Activated CD4-positive, alpha-beta T cell treated with anti-CD3 and anti-CD28 coated beads for 1 hour (primary cell): ENCODE measurements around the gene CELF1.

ENCODE experiments used
- DNase-seq: peaks from one replicate; pipeline ENCODE4 v3.0.0-alpha.2; 2020

The CELF1 gene

DNA sequence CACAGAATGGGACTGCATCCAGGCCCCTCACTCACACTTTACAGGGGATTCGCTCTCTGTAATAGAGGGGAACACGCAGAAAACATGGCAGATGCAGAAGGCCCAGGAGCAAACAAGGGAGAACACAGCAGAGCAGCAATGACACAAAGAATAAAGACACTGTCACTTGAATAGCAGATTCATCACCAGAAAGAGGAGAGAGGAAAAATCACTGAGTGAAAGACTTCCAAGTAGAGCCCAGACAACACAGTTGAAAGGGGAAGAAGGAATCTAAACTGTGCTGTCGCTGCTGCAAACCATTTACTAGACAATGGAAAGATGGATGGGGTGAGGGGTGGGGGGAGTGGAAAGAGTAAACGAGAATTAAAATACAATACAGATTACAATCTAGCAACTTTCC is 75.2 kb downstream of the CELF1 start:
- no peak for DNase-seq

DNA sequence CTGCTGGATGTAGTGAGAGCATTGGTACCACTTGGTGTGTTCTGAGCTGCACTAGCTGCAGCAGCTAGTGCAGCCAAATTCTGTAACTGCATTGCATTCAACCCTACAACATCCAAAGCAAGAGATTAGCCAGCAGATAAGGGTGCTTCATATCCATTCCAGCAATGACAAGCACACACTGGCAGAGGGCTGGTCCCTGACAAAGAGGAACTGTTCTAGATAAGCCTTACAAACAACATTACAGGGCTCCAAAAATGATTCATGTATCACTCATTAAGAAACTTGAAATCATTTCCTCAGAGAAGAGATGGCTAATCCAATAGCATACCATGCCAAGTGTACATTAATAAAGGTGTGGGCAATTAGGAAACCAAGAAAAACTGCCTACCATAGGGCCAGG is 75.6 kb downstream of the CELF1 start:
- DNase-seq = no peak

DNA sequence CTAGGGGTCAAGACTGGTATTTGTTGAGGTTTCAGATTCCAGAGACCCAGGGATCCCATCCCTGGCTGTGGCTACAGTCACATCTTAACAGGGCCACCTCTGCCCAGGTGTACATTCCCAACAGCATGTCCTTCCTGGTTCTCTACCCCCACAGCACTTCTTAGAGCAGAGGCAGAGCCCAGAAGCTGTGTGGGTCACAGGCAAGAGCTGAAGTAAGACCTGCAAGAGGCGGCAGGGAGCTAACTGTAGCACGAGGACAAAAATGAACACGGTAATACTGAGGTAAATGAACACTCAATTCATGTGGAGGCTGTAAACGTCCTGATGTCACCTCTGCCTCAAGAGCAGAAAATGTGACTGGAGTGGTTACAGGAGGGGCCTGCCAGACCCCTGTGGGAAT is 82.3 kb downstream of the CELF1 start:
- no peak for DNase-seq

DNA sequence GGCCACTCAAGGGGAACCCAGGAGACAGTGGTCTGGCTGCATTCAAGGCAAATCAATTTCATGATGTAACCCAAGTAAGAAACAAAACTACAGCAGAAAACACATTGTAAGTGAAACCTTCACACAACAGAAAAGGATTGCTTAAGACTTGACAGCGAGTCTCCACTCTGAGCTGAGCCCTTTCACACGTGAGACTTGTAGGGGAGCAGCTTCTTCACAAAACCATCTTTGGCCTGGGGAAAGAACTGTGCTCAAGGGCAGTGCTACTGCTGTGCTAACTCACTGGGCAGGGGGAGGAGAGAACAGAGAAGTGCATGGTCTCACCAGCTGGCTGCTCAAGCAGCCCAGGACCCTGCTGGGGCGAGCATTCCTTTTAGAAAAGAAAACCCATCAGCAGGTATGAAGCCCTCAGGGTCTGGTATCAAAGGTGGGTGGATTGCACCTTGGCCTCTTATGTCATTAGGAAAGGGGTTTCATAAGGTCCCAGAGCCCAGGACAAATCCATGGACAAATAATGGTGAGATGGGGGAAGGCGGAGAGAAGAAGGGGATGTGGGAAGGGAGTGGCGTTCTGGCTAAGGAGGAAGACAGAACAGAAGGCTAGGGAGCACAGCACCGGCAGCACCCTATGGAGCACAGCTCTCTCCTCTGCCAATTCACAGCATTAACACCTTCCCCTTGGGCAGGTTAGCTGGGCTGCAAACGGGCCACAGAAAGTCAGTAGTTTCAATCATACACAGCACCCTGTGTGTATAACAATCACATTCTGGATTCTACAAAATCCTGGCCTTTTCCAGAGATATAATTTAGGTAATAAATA is 83.4 kb downstream of the CELF1 start:
- DNase-seq = no peak

DNA sequence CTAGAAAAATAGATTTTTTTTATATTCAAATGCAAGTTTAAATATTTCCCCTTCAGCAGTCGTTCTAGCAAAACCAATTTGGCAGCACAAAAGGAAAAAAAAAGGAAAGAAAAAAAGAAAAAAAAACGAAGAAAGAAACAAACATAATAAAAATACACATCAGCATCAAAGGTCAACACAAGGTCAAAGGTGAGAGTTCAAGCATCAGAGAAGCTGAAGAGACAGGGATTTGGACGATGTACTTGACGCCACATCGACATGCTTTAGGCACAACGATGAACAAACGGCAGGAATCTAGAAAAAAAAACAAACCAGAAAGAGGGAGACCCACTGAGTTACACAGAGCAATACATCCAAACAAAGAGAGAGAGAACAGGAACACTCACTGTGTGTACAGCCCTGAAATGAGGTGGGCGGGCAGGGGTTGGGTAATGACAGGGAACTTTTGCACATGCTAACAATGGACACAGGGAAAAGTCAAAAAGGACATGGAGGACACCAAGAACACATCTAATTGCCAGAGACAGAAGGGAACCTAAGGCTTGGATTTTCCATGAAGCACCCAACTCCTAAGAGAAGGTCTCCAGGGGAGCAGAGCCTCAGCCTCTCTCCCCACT is 84.2 kb downstream of the CELF1 start:
- no peak for DNase-seq

DNA sequence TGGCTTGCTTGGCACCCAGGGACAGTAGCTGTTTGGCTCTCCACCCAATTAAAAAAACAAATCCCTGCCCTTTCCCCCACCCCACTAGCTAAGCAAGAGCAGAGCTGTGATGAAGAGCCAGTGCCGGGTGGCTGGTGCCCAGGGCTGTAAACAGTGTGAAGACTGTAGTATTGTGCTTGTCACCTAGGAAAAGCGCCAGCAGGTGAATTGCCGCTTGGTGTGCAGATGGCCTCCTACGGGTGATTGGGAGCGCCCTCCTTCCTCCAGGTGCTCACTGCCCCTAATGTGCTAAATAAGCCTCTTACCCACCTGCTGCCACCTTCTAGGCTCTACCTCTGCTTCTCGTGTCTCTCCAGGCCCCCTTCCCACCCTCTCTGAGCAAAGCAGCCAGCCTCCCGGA is 85.6 kb downstream of the CELF1 start:
- no peak for DNase-seq

DNA sequence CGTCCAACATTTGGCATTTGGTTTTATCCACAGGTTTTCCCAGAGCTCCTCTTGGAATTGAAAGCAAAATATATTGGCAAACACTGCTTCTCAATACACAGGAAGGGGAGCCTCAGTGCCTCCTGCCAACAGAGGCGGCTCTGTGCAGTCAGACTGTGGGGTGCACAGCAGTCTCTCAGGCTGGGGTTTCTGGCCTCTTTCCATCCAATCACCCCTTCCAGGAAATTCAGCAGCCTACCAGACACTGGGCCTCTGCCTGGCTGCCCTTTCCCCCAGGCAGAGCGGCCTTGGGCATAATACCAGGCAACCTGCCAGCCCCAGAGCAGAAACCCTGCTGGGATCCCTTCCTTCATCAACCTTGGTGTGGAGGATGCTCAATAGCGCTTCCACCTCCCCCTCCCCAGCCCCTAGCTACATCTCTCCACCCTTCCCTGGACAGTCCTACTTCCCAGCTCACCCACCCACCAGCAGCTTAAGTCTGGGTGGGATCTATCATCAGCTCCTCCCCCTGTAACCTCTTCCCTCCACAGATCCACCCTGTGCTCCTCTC is 86.2 kb downstream of the CELF1 start:
- DNase-seq = no peak

DNA sequence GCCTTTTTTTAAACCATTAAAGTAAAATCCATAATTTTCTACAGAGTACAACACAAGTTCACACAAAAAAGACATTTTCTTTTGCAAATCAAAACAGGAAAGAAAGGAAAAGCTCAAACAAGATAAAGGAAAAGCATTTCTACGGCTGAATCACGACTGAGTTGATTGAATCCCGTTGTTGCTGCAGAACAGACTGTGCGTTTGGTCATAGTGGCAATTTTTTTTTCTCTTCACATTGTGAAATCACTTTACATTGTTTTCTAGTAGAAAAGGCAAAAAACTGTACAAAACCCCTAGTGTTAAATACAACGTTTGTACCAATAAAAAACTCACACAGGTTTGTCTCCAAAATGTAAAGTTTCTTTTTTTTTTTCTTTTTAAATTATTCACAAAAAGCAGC is 86.7 kb downstream of the CELF1 start:
- DNase-seq = no peak

DNA sequence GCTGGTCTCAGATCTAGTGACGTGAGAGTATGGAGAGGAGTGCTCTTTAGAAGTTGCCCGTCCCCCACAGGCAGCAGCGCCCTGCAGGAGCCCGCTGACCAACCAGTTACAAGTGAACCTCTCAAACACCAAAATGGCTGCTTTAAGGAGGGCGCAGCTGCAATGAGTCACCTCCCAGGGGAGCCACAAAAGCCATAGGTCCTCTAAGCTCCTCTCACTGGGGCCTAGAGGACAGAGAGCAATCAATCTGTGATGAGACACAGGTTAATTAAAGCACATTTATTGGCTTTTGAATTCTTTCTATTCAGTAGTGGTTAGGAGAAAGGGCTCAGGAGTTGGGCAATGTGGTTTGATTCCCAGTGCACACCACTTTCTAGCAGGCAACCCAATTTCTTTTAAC is 88.4 kb downstream of the CELF1 start:
- no peak for DNase-seq

DNA sequence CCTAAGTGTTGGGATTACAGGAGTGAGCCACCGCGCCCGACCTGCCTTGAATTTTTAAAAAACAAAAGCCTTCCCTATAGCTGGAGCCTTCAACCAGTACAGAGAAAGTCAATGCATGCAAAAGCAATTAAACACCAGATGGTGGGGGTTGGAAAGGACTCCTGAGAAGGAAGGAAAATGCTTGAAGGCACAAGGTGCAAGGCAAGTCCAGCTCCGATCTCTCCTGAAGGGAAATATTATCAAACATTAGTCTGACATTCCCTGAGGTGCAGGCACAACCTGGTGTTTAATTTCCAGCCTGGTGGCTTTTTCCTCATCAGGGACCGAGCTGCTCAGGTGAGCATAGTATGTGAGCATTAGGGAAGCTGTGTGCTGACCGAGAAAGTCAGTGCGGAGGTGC is 91.1 kb downstream of the CELF1 start:
- DNase-seq = no peak

DNA sequence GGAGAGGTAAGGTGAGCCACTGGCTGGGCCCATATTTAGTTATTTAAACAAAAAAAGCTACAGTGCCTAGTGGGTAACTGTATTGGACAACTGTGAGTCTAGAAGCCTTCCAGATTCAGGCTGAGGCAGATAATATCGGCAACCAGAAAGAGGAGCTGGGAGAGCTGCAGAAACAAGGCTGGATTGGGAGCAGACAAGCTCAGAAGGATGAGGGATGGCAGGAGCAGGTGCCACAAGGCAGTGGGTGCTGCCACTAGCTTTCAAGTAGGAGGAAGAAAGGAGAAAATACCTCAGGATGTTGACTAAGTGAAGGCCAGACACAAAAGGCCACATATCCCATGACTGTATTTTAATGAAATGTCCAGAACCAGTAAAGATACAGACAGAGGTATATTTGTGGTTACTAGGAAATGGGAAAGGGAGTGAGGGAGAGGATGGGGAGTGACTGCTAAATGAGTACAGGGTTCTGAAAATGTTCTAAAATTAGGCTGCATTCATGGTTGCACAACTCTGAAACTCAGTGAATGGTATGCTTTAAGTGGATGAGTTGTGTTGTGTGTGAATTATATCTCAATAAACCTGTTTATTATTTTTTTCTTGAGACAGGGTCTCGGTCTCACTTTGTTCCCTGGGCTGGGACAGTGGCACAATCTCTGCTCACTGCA is 92.2 kb downstream of the CELF1 start:
- no peak for DNase-seq

DNA sequence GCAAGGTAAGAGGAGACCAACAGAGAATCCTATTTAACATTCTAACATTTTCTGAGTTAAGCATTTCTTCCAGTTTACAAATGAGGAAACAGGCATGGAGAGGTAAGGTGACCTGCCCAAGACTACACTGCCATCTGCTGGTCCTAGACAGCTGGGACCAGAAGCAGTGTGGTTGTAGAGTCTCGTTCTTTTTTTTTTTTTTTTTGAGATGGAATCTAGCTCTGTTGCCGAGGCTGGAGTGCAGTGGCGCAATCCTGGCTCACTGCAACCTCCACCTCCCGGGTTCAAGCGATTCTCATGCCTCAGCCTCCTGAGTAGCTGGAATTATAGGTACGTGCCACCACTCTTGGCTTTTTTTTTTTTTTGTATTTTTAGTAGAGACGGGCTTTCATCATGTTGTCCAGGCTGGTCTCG is 98.7 kb downstream of the CELF1 start:
- peak; percentile 40 for DNase-seq

DNA sequence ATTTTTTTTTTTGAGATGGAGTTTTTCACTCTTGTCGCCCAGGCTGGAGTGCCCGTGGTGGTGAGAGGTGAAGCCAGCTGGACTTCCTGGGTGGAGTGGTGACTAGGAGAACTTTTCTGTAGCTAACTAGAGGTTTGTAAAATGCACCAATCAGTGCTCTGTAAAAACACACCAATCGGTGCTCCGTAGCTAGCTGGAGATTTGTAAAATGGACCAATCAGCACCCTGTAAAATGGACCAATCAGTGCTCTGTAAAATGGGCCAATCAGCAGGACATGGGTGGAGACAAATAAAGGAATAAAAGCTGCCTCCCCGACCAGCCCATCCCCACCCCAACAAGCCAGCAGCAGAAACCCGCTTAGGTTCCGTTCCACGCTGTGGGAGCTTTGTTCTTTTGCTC is 99.6 kb downstream of the CELF1 start:
- DNase-seq = no peak

DNA sequence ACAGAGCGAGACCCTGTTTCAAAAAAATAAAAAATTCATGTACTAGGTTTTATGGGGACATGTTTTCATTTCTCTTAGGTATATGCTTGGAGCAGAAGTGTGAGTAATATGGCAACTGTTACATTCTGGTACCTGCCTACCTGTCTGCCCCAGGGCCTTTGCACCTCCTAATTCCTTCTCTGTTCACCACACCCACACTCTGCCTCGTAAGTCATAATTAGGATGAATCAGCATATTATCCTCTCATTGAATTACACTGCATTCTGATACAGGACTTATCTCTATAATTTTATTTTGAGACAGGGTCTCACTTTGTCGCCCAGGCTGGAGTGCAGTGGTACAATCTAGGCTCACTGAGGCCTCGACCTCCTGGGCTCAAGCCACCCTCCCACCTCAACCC is 100.9 kb downstream of the CELF1 start:
- DNase-seq = no peak

DNA sequence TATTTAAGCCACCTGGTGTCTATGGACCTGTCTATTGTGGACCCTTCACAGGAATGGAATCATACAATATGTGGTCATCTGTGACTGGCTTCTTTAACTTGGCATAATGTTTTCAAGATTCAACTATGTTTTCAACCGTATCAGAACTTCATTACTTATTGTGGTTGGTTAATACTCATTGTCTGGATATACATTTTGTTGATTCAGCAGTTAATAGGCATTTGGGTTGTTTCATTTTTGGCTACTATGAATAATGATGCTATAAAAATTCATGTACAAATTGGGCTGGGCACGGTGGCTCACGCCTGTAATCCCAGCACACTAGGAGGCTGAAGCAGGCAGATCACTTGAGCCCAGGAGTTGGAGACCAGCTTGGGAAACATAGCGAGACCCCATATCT is 101.5 kb downstream of the CELF1 start:
- DNase-seq = no peak

DNA sequence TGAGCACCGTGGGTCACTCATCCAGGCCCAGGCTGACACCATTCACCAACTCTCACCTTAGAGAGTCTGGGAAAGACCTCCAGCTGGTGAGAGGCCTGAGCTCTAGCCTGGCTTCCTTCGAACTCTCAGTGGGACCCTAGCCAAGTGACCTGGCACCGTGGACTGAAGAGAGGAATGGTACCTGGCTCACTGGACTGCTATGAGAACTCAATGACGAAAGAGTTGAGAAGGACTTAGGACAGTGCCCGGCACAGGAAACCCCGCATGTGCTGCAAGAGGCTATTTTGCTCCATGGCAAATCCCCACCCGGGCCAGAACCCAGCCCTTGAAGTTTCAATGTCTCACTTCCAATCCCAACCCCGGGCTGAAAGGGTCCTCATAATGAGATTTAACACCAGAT is 103.4 kb downstream of the CELF1 start:
- no peak for DNase-seq

DNA sequence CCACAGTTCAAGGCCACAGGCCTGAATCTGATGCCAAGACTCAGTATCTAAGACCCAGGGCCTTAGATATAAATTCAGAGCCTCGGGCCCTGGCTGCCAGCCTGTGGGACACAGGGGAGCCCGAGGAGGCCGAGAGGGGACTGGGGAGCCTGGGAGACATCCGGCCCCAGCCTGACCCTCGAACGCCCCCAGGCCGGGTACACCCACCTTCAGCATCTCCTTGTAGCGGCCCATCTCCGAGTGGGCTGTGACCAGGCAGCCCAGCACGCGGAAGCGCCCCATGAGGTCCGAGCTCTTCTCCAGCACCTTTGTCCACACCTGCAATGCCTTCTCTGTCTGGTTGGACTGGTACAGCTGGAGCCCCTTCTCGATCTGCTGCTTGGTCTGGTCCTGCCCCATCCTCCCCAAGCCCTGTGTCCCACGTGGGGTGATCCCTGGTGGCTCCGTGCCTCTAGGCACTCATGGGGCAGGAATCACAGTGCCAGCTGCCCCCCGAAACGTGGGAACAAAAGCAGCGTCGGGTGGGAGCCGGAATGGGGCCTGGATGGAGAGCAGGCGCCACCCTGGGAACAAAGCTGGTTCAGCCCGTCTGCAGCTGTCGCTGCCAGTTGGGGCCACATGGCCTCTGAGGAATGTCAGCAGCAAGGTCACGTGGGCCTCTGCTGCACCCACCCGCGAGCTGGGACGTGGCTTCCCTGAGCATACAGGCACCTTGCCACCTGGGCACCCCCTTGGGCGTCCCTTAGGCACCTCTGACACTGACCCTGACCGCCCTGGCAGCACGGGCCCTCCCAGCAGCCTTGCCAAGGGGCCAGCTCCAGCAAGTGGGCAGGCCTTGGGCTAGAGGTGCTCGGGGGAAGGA is 104.1 kb downstream of the CELF1 start, which contains the start of gene RAPSN:
RAPSN (minus strand) TSS at position 571 of the 862 bp plus-strand sequence; CDS start at position 399, 172 bp downstream.
- DNase-seq = no peak

DNA sequence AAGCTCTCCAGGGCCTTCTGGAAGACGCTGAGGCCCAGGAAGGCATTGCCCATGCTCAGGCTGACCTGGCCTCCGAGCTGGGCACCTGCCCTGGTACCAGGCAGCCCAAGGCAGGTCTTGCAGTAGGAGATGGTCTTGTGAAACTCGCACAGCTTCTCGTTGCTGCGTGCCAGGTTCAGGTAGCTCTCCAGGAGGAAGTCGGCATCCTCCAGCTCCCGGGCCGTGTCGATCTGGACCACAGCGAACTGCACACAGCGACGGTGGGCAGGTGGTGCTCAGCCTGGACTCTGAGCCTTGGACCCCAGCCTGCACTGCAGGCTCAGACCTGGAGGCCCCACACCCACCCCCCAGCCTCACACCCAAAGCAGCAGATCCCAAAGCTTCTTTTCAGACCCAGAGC is 105.0 kb downstream of the CELF1 start:
- DNase-seq = no peak

DNA sequence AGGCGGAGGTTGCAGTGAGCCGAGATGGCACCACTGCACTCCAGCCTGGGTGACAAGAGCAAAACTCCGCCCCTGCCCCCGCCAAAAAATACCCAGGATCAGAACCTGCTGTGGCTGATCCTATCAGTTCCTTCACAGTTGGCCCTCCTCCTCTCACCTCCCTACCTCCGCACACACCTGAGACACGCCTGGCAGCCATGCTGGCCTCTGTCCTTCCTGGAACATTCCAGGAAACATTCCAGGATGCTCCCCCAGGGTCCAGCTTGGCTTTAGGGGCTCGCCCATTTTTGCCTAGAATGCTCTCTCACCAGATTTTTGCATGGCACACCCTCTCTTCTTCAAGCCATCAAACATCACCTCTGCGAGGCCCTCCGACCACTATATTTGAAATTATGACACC is 106.1 kb downstream of the CELF1 start:
- no peak for DNase-seq

DNA sequence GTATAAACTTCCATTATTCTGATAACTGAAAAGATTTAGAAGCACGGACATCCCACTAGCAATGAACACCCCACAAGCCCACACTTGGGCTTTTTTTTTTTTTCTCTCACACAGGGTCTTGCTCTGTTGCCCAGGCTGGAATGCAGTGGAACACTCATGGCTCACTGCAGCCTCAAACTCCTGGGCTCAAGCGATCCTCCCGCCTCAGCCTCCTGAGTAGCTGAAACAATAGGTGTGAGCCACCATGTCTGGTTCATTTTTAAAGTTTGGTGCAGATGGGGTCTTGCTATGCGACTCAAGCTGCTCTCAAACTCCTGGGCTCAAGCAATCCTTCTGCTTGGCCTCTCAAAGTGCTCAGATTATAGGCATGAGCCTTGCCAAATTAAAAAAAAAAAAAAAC is 107.1 kb downstream of the CELF1 start:
- no peak for DNase-seq

DNA sequence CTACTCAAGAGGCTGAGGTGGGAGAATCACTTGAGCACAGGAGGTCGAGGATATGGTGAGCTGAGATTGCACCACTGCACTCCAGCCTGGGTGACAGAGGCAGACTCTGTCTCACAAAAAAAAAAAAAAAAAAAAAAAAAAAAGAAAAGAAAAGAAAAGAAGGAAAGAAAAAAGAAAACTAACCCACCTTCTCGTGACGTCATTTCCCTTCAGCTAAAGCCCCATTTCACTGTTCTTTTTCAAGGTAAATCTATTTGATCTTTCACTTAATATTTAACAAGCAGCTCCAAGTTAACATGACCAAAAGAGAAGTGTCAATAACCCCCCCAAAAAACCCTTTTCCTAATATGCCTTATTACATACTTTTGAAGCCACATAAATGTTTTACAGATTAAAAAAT is 109.1 kb downstream of the CELF1 start:
- no peak for DNase-seq

DNA sequence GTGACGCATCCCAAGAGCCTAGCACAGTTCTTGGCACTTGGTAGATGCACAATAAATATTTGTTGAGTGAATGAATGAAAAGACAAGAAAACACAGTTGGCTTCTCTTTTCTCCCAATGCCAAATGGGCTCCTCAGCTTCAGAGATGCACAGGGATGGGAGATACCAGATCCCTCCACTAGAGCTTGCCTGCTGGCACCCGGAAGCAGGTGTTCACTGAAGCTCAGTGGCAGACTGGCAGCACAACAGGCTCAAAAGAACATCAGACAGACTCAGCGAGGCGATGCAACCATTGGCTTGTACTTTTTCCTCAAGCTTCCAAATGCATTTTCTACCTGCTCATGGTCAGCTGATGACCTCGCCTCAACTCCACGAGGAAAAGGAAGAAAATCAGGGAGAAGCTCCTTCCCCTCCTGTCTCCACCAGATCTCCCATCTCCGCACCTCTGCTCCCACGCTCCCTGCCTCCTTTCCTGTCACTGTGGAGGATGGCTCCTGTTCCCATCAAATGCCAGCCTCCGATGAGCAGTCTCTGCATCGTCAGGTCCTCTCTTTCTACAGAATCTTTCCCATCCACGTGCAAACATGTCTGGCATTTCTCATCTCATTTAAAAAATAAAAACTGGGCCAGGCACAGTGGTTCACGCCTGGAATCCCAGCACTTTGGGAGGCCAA is 109.8 kb downstream of the CELF1 start:
- DNase-seq = no peak
